GM18505 (cell line): ENCODE measurements around the gene EPB41L2.
A peak's percentile ranks its signal among the peaks of the same experiment; 100 is the strongest.

Experiments
- ATAC-seq: cut with Tn5 transposase; IDR thresholded peaks from one replicate; pipeline ENCODE4 v1.9.1; 2021; ENCODE audit not compliant: unreplicated experiment
- POLR2A ChIP-seq: IDR thresholded peaks from 4 replicates; pipeline ENCODE4 v1.6.1; 2011; ENCODE audit warnings: borderline replicate concordance; ENCODE audit not compliant: insufficient read depth, insufficient read length; ENCODE audit errors: extremely low read depth

The EPB41L2 gene

DNA sequence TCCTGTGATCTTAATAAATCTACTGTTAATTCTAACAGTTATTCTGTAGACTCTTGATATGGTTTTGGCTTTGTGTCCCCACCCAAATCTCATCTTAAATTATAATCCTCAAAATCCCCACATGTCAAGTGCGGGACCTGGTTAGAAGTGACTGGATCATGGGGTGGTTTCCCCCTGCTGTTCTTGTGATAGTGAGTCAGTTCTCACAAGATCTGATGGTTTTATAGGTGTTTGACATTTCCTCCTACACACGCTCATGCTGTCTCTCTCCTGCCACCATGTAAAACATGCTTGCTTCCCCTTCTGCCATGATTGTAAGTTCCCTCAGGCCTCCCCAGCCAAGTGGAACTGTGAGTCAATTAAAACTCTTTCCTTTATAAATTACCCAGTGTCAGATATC, 10.5 kb upstream of the EPB41L2 start:
- TF ChIP-seq POLR2A, result no peak
- ATAC-seq, result no peak

GRCh38 chr6:131070061-131070460, 7.0 kb upstream of the EPB41L2 start:
- ATAC-seq, result no peak

GRCh38 chr6:131068165-131068564, 5.1 kb upstream of the EPB41L2 start:
- ATAC-seq, result no peak
- TF ChIP-seq POLR2A, result no peak

More at GRCh38 chr6:131070061-131070460, 7.0 kb upstream of the EPB41L2 start:
- no peak for TF ChIP-seq POLR2A

DNA sequence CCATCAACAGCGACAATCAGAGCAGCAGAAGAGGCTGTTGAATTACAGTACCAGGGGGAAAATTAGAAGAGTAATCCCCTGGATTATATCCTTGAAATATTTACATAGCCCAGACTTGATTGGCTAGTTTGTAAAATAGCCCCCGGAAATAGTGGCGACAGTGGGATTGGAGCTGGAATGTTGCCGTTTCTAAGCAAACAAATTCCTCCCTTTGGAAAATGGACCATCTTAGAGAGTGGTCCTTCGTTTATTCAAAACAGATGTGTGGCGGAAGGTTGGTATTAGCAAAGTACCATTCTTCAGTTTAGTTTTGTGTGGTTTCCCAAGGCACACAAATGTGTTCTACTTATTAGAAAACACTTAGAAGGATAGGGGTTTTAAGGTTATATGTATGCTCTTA, 4.5 kb upstream of the EPB41L2 start:
- ATAC-seq, result no peak
- TF ChIP-seq POLR2A, result no peak

DNA sequence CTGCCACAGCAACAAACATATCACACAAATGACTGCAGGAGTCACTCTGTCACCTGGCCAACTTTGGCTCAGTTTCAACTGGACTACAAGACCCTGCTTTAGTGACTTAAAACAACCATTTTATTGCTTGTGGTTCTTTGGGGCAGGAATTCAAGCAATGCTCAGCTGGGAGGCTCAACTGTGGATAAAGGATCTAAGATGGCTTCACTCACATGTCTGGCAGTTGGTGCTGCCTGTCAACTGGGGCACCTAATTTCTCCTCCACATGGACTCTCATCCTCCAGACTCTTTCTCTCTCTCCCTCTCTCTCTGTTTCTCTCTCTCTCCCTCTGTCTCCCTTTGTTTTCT, 2.8 kb upstream of the EPB41L2 start:
- ATAC-seq, result no peak
- no peak for TF ChIP-seq POLR2A

GRCh38 chr6:131065112-131065823, 2.2 kb upstream of the EPB41L2 start:
- no peak for ATAC-seq
- no peak for TF ChIP-seq POLR2A

DNA sequence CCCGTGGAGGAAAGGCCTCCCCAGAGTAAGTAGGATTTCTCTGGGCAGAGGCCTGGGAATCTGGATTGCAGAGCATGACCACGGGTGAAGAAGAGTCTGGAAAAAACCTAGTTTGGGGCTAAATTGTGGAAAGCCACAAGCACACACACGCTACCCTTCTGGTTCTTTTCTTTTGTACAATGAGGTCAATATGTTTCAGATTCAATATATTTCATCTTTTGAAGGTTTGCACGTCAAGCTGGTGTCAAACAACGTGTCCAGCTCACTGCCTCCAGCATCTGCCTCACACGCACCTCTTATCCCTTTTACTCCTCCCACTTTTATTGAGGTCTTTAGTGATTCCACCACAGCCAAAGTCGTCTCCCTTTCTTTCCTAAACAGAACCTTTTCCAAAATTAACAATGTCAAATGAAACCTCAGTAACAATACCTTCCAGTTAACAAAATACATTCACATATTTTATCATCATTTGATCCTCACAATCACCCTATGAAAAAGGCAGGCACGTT, 773 bp upstream of the EPB41L2 start:
- no peak for ATAC-seq

DNA sequence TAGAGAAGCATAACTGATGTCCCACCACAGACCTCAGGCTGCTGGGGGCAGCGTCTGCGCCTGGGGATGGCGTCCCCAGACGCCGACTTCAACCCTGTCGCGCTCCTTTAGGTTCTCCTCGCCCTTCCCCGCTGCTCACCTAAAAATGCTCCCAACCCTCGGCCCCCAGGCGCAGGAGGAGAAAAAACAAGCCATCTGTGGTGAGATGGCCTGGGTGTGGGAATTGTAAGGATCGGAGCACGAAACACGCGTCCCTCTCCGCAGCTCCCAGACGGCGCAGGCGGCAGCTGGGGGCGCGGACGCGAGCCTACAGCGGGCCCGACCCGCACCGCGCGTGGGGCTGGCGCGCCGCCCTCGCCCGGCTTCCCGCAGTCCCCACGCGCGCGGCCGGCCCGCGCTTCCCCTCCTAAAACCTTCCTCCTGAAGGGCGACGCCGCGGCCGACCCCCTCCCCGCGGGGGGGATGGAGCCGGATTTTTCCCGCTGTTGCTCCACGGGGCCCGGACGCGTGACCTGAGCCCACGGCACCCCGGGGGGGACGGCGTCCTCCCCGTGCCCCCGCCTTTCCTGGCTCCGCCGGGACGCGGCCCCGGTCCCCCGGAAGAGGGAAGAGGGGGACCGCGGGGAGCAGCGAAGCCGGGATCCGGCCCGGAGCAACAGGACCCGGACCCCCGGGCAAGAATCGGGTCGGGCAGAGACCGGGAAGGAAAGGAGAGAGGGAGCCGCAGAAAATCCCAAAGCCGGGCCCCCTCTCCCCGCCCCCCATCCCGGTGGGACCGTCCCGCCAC, 611 bp downstream of the EPB41L2 start:
- ATAC-seq, result peak; percentile 15
- TF ChIP-seq POLR2A, result no peak

More for the DNA sequence above, 773 bp upstream of the EPB41L2 start:
- no peak for TF ChIP-seq POLR2A

DNA sequence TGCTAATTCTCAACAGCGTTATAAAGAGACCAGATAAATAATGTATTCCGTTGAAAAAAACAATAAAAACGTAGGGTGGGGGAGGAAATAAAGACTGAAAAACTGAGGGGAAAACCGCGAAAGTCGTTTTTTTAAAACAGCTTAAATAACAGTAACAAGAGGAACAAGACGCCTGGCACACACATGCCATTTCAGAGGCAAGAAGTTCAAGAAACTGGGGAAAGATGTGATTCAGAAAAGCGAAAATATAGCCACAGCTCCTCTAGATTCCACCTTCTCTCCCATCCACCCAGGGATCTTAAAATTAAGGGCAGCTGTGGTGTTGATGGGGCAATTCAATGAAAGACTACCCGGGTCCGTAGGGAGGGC, 1.3 kb downstream of the EPB41L2 start:
- ATAC-seq, result no peak
- TF ChIP-seq POLR2A, result no peak

- no peak for TF ChIP-seq POLR2A
- no peak for ATAC-seq
These were observed 1.8 kb downstream of the EPB41L2 start for GRCh38 chr6:131061041-131061750.

DNA sequence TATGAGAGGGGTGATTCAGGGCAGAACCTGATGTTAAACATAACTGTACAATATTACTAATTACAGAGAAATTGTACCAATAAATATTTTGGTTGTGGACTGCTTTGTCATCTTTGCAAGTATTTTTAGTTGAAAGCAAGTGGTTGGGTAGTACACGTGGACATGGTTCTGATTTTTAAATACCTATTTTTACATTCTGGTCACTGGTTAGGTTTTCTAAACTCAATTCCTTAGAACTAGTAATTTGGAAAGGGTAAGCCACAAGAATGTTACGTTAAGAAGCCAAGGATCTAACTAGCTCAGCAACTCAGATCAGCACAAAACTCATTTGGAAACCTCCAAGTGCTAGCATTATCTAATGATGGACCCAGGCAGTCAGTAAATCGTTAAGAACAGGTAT, 2.7 kb downstream of the EPB41L2 start:
- no peak for ATAC-seq
- no peak for TF ChIP-seq POLR2A

DNA sequence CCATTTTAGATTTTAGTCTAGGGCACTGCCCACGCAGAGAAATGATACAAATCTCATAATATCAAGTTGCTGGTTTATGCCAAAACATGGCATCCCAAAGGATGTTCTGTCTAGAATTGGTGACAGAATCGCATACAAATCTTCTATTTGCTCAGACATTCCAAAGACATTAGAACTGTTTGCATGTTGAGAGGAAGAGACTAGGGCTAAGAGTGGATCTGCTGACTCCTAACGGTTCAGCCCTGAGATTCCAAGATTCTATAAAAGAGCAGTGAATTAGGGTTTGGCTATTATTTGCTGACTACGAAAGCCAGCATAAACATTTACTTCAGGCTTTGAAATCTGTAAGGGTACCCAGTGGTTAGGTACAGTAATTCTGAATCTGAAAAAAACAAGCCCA, 3.6 kb downstream of the EPB41L2 start:
- ATAC-seq, result no peak
- TF ChIP-seq POLR2A, result no peak

- no peak for ATAC-seq
- no peak for TF ChIP-seq POLR2A
These were observed 4.8 kb downstream of the EPB41L2 start for GRCh38 chr6:131058236-131058635.
